GM08714 (cell line): Measurements from ENCODE around the gene TPP2.

Source experiments
- H3K4me3 ChIP-seq: fragments of 200-500 bp; sonication (Bioruptor generic); 2 replicates; pipeline ENCODE4 v1.5.1; 2014; ENCODE audit warnings: mild to moderate bottlenecking, low read length, inconsistent platforms
- ZNF274 ChIP-seq: IDR thresholded peaks from 2 replicates; pipeline ENCODE4 v1.6.1; 2012; ENCODE audit warnings: mild to moderate bottlenecking, low read depth, low read length

TPP2 gene

GRCh38 chr13:102610296-102610895 is 13.6 kb downstream of the TPP2 start:
- no peak for TF ChIP-seq ZNF274
- H3K4me3 ChIP-seq, result no peak overlapping the region

GRCh38 chr13:102617697-102618350 is 21.0 kb downstream of the TPP2 start:
- no peak for TF ChIP-seq ZNF274
- no peak overlapping the region for H3K4me3 ChIP-seq

GRCh38 chr13:102620516-102620915 is 23.7 kb downstream of the TPP2 start:
- H3K4me3 ChIP-seq, result no peak overlapping the region
- no peak for TF ChIP-seq ZNF274

- no peak for TF ChIP-seq ZNF274
- H3K4me3 ChIP-seq, result no peak overlapping the region
These were observed 30.1 kb downstream of the TPP2 start for GRCh38 chr13:102626928-102627327.

GRCh38 chr13:102628559-102628958 is 31.8 kb downstream of the TPP2 start:
- H3K4me3 ChIP-seq, result no peak overlapping the region
- TF ChIP-seq ZNF274, result no peak

GRCh38 chr13:102631198-102631597 is 34.4 kb downstream of the TPP2 start:
- no peak overlapping the region for H3K4me3 ChIP-seq
- no peak for TF ChIP-seq ZNF274

GRCh38 chr13:102638741-102639140 is 42.0 kb downstream of the TPP2 start:
- no peak for TF ChIP-seq ZNF274

GRCh38 chr13:102642029-102642428 is 45.2 kb downstream of the TPP2 start:
- H3K4me3 ChIP-seq, result no peak overlapping the region
- no peak for TF ChIP-seq ZNF274

More at GRCh38 chr13:102638741-102639140, 42.0 kb downstream of the TPP2 start:
- no peak overlapping the region for H3K4me3 ChIP-seq

- no peak overlapping the region for H3K4me3 ChIP-seq
- TF ChIP-seq ZNF274, result no peak
These were observed 45.7 kb downstream of the TPP2 start for GRCh38 chr13:102642475-102642874.

GRCh38 chr13:102643656-102644055 is 46.9 kb downstream of the TPP2 start:
- no peak overlapping the region for H3K4me3 ChIP-seq
- no peak for TF ChIP-seq ZNF274

GRCh38 chr13:102645701-102646100 is 48.9 kb downstream of the TPP2 start:
- no peak for TF ChIP-seq ZNF274
- no peak overlapping the region for H3K4me3 ChIP-seq

- TF ChIP-seq ZNF274, result no peak
These were observed 51.3 kb downstream of the TPP2 start for GRCh38 chr13:102648046-102648445.

GRCh38 chr13:102650444-102650843 is 53.7 kb downstream of the TPP2 start:
- H3K4me3 ChIP-seq, result no peak overlapping the region
- no peak for TF ChIP-seq ZNF274

More at GRCh38 chr13:102648046-102648445, 51.3 kb downstream of the TPP2 start:
- H3K4me3 ChIP-seq, result no peak overlapping the region

- no peak overlapping the region for H3K4me3 ChIP-seq
- TF ChIP-seq ZNF274, result no peak
These were observed 54.6 kb downstream of the TPP2 start for GRCh38 chr13:102651392-102651791.

- no peak for TF ChIP-seq ZNF274
- H3K4me3 ChIP-seq, result no peak overlapping the region
These were observed 55.1 kb downstream of the TPP2 start for GRCh38 chr13:102651892-102652291.
